ENCODE data around the gene MSL1. TPM values are rescaled to one million over a fixed set of nuclear protein-coding genes. Genes with fewer than 3 reads are reported as not detected.

MSL1 gene
- total and polyA plus RNA-seq, 2 of the 13 experiments (the other 11 are each of a cell fraction or from before 2014, with no cell fraction given) = 63.8 to 88.5 TPM

DNA sequence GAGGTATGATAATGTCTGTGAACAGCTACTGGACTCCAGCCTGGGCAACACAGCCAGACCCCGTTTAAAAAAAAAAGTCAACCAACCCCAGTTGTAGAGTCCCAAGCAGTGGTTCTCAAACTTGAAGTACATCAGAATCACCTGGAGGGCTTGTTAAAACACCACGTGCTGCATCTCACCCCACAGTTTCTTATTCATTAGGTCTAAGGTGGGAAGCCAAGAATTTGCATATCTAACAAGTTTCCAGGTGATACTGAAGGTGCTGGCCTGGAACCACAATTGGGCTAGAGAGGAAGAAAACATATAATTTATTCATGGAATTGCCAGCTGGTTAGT is 6.7 kb upstream of the MSL1 start (continued):
- TF ChIP-seq, protein P1, sequence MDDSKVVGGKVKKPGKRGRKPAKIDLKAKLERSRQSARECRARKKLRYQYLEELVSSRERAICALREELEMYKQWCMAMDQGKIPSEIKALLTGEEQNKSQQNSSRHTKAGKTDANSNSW (CRISPR knock-in tag; IDR thresholded peaks at IDR 0.05; ENCODE audit: borderline replicate concordance) = no peak
- TF ChIP-seq HHEX (CRISPR knock-in tag; IDR thresholded peaks at IDR 0.05) (0 out of 2 replicates have a peak, but pooled peaks have one; percentile 1), MEIS2 (CRISPR knock-in tag; IDR thresholded peaks at IDR 0.05) (no peak), BORCS8-MEF2B (CRISPR knock-in tag; IDR thresholded peaks at IDR 0.05) (no peak), MAFF (IDR thresholded peaks at IDR 0.05; ENCODE audit: low read depth, low read length) (no peak), MTF2 (CRISPR knock-in tag; IDR thresholded peaks at IDR 0.05; ENCODE audit: borderline replicate concordance) (0 out of 2 replicates have a peak, but pooled peaks have one; percentile 19)
- TF ChIP-seq, protein P2, sequence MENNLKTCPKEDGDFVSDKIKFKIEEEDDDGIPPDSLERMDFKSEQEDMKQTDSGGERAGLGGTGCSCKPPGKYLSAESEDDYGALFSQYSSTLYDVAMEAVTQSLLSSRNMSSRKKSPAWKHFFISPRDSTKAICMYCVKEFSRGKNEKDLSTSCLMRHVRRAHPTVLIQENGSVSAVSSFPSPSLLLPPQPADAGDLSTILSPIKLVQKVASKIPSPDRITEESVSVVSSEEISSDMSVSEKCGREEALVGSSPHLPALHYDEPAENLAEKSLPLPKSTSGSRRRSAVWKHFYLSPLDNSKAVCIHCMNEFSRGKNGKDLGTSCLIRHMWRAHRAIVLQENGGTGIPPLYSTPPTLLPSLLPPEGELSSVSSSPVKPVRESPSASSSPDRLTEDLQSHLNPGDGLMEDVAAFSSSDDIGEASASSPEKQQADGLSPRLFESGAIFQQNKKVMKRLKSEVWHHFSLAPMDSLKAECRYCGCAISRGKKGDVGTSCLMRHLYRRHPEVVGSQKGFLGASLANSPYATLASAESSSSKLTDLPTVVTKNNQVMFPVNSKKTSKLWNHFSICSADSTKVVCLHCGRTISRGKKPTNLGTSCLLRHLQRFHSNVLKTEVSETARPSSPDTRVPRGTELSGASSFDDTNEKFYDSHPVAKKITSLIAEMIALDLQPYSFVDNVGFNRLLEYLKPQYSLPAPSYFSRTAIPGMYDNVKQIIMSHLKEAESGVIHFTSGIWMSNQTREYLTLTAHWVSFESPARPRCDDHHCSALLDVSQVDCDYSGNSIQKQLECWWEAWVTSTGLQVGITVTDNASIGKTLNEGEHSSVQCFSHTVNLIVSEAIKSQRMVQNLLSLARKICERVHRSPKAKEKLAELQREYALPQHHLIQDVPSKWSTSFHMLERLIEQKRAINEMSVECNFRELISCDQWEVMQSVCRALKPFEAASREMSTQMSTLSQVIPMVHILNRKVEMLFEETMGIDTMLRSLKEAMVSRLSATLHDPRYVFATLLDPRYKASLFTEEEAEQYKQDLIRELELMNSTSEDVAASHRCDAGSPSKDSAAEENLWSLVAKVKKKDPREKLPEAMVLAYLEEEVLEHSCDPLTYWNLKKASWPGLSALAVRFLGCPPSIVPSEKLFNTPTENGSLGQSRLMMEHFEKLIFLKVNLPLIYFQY (CRISPR knock-in tag; IDR thresholded peaks at IDR 0.05; ENCODE audit: borderline replicate concordance) = 0 out of 2 replicates have a peak, but pooled peaks have one; percentile 8
- TF ChIP-seq, protein P3, sequence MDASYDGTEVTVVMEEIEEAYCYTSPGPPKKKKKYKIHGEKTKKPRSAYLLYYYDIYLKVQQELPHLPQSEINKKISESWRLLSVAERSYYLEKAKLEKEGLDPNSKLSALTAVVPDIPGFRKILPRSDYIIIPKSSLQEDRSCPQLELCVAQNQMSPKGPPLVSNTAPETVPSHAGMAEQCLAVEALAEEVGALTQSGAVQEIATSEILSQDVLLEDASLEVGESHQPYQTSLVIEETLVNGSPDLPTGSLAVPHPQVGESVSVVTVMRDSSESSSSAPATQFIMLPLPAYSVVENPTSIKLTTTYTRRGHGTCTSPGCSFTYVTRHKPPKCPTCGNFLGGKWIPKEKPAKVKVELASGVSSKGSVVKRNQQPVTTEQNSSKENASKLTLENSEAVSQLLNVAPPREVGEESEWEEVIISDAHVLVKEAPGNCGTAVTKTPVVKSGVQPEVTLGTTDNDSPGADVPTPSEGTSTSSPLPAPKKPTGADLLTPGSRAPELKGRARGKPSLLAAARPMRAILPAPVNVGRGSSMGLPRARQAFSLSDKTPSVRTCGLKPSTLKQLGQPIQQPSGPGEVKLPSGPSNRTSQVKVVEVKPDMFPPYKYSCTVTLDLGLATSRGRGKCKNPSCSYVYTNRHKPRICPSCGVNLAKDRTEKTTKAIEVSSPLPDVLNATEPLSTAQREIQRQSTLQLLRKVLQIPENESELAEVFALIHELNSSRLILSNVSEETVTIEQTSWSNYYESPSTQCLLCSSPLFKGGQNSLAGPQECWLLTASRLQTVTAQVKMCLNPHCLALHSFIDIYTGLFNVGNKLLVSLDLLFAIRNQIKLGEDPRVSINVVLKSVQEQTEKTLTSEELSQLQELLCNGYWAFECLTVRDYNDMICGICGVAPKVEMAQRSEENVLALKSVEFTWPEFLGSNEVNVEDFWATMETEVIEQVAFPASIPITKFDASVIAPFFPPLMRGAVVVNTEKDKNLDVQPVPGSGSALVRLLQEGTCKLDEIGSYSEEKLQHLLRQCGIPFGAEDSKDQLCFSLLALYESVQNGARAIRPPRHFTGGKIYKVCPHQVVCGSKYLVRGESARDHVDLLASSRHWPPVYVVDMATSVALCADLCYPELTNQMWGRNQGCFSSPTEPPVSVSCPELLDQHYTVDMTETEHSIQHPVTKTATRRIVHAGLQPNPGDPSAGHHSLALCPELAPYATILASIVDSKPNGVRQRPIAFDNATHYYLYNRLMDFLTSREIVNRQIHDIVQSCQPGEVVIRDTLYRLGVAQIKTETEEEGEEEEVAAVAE (CRISPR knock-in tag; IDR thresholded peaks at IDR 0.05; ENCODE audit: borderline replicate concordance) = no peak
- TF ChIP-seq, protein P4, sequence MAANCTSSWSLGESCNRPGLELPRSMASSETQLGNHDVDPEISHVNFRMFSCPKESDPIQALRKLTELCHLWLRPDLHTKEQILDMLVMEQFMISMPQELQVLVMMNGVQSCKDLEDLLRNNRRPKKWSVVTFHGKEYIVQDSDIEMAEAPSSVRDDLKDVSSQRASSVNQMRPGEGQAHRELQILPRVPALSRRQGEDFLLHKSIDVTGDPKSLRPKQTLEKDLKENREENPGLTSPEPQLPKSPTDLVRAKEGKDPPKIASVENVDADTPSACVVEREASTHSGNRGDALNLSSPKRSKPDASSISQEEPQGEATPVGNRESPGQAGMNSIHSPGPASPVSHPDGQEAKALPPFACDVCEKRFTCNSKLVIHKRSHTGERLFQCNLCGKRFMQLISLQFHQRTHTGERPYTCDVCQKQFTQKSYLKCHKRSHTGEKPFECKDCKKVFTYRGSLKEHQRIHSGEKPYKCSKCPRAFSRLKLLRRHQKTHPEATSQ (CRISPR knock-in tag; IDR thresholded peaks at IDR 0.05; ENCODE audit: borderline replicate concordance) = no peak
- TF ChIP-seq, protein P5, sequence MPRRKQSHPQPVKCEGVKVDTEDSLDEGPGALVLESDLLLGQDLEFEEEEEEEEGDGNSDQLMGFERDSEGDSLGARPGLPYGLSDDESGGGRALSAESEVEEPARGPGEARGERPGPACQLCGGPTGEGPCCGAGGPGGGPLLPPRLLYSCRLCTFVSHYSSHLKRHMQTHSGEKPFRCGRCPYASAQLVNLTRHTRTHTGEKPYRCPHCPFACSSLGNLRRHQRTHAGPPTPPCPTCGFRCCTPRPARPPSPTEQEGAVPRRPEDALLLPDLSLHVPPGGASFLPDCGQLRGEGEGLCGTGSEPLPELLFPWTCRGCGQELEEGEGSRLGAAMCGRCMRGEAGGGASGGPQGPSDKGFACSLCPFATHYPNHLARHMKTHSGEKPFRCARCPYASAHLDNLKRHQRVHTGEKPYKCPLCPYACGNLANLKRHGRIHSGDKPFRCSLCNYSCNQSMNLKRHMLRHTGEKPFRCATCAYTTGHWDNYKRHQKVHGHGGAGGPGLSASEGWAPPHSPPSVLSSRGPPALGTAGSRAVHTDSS (CRISPR knock-in tag; conservative IDR thresholded peaks at IDR 0.05) = 0 out of 2 replicates have a peak, but pooled peaks have one; percentile 6
